GM18499 (cell line): ENCODE results near the gene FANCC.

ENCODE experiments used
- ATAC-seq: cut with Tn5 transposase; IDR thresholded peaks from one replicate; pipeline ENCODE4 v1.9.1; 2021; ENCODE audit warnings: moderate number of reproducible peaks; ENCODE audit not compliant: insufficient read depth, unreplicated experiment

FANCC gene

DNA sequence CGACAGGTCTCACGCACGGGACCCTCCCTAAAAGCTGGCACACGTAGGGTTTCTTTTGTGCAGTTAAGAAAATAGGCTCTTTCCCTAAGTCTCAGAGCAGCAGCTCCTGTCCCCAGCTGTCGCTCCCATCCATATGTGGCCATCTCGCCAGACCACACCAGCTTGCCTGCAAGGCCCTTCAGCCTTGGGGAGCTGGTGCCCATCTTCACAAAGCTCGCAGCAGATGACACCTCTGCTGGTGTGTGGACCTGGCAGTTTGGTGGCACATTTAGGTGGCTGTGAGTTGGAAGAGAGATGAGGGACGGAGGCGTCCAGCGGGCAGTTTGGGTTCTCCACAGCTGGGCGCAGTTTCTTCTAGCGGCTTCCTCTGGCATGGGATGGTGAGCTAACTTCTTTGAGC, 239.0 kb downstream of the FANCC start:
- ATAC-seq = no peak

DNA sequence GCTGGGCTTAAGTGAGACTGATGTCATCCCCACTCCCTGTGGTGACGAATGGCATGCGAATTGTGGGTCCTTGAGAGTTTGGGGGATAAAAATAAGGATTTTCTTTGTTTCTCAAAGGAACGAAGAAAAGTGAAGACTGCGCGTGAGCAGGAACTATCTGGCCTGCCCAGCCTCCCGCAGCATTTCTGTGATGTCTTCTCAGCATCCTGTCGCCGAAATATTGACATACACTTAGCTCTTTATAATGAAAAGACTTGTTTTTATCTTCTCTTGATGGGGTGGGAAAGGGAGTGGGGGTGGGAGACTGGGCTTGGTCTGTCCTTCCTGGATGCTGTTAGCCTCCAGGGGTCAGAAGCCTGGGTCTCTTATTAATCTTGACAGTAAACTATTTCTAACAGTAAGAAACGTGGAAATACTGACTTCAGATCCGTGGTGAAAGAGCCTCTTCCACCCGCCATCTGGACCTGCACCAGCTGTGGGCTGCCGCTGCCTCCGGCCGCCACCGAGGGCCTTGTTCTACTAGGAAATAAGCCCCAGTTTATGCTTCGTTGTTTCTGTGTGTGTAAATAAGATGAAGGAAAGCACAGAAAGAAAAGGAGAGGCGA, 239.6 kb downstream of the FANCC start:
- ATAC-seq = no peak

- no peak for ATAC-seq
Measured at GRCh38 chr9:95077053-95077765, 240.3 kb downstream of the FANCC start.

DNA sequence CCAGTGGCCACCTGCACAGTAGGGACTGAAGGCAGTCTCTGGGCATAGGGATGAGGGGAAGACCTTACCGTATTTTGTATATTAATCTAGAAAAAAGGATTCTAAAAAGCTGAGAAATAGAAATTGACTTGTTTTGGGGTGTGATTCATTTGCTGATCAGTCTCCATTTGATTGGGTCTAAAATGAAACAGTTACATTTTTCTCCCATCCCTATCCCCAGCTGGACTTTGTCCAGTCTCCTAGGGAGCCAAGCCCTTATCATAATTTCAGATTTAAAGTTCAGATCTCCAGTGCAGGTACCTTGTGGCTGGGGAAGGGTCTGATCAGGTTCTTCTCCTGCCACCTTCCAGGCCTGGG, 240.8 kb downstream of the FANCC start:
- ATAC-seq = no peak

- no peak for ATAC-seq
Measured at GRCh38 chr9:95075700-95076099, 241.8 kb downstream of the FANCC start.

DNA sequence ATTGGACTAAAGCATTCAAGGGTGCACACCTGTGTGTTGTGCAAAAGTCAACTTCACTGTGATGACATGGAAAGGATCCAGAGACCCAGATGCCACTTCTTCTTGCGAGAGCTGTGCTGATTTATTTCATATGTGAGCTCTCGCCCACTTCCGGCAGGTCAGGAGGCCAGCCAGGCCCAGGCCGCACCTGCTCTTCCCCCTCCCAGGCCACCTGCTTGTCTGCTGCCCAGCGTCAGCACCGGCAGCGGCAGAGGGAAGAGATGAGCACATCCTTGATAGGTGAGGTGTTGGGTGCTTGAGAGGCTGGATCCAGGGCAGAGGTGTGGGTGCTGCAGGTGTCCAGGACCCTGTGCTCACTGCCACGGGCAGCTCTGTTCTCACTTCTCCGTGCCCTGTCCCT, 242.9 kb downstream of the FANCC start:
- no peak for ATAC-seq

- no peak for ATAC-seq
Measured at GRCh38 chr9:95073918-95074317, 243.6 kb downstream of the FANCC start.

- ATAC-seq = no peak
Measured at GRCh38 chr9:95073042-95073607, 244.4 kb downstream of the FANCC start.

DNA sequence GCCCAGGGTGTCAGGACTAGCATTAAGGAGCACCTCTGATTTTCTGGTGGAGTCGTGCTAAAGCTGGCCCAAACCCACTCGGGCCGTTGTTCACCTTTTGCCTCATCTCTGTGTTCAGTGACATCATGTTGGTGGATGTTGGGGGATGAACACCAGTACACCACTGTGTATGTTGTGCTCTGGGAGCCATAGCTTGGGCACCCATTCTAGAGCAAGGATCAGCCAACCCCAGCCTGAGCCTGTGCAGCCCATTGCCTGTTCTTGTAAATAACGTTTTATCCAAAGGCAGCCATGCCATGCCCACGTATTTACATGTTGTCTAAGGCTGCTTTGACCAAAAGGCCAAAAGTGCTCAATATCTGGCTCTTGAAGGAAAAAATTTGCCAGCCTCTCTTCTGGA, 245.6 kb downstream of the FANCC start:
- ATAC-seq = no peak

DNA sequence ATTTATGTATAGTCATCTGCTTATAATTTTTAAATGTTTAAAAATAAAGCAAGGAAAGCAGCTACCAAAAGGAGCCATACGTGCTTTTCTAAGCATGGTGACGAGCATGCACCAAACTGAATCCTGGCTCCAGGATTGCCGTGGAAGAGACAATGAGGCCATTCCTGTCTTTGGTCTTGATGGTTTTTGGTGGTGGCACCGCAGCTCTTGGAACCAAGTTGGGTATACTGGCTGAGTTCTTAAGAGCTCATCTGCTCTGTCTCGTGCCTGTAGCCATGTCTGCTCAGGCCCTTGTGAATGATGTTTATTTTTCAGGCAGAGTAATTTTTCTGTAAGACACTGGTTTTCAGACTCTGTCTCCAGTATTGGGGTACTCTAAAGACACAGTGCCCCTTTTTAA, 246.1 kb downstream of the FANCC start:
- no peak for ATAC-seq

DNA sequence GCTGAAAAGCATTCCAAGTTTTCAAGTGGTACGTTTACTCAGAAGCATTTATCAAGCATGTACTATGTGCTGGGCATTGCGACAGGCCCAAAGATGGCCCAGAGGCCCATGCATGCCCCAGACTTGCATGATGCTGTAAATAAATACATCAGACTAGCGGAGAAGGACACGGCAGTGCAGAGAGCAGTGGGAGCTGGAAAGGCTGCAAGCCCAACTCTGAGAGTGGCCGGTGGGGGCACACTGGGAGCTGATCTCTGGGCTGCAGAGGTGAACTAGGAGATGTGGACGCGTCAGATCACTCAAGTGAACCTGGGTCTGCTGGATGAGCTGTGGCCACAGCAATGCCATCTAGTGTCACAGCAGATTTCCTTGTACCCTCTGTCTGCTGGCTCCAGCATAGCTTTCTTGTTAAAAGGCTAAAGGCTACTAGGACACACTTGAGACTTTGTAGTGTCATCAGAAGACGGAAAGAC, 246.9 kb downstream of the FANCC start:
- ATAC-seq = no peak

GRCh38 chr9:95067897-95068296, 249.6 kb downstream of the FANCC start:
- no peak for ATAC-seq

- ATAC-seq = no peak
Measured at GRCh38 chr9:95067057-95067456, 250.5 kb downstream of the FANCC start.

GRCh38 chr9:95065224-95065623, 252.3 kb downstream of the FANCC start:
- ATAC-seq = no peak

DNA sequence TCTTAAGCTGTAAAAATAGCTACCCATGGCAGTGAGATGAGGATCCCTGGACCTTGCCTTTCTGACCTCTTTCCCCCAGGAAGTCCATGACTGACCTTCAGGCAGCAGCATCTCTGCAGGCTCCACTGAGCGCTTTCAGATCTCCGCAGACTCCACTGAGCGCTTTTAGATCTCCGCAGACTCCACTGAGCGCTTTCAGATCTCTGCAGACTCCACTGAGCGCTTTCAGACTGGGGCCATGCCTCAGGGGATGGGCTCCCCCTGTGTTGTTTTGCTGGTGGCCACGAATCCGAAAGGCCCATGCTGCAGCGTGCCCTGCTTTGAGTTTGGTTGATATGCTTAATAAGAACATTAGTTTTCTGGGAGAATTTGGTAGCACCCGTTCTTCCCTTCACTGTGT, 254.2 kb downstream of the FANCC start:
- ATAC-seq = no peak

DNA sequence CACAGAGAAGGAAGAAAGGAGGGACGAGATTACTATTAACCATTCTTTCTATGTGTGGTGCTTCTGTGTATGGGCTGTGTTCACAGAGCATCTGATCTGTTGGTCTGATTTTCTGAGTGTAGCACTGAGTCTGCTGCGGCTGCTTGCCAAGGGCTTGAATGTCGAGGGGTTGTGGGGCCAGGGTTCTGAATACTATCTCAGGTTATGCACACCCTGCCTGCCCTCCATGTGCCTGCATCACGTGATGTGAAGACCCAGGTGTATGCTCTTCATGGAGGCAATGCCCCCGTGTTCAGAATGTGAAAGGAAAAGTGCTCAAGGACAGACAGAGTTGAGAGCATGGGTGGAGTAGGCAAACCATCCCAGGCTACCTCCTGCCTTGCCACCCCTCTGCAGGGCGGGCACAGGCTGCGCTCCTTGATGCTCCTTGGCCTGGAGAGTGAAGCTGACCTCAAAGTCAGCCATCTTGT, 254.9 kb downstream of the FANCC start:
- no peak for ATAC-seq

GRCh38 chr9:95061916-95062595, 255.5 kb downstream of the FANCC start:
- ATAC-seq = no peak

DNA sequence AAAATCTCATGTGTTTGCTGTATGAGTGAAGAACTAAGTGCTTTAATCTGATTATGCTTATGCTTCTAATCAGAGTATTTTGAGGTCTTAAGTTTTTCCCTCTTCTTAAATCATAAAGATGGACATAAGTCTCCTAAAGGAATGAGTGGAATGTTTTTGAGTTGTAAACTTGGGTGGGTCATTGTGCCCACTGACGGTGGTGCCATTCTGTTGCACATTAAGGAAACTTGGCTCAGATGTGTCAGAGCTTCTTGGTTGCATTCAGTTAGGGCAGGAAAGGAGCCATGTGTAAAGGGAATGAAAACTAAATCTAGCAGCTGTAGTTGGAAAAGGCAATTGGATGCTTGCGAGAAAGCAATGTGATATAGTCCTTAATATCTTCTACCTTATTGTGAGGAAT, 256.6 kb downstream of the FANCC start:
- ATAC-seq = no peak

DNA sequence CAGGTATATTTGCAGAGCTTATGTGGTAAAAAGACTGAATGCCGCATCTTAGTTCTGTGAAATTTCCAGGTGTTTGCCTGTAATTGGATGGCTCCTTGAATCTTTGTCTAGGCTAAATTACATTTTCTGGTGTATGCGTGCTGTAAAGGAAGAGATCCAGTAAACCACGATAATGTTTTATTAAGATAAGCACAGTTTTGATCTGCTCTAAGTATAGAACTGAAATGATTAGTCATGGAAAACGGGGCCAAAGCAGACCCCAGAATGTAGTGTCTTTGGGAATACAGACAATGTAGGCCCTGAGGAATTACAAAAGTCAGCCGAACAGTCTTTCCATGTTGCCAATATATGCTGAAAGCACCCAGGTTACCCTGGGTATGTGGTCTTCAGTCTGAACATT, 257.3 kb downstream of the FANCC start:
- no peak for ATAC-seq

- no peak for ATAC-seq
Measured at GRCh38 chr9:95058795-95059386, 258.6 kb downstream of the FANCC start.
